ENCODE results near the gene AIRE. TPM values are rescaled to one million over a fixed set of nuclear protein-coding genes. Genes with fewer than 3 reads are reported as not detected.

AIRE gene
- total RNA-seq, 1 donor from 2014 or later, result not detected

DNA sequence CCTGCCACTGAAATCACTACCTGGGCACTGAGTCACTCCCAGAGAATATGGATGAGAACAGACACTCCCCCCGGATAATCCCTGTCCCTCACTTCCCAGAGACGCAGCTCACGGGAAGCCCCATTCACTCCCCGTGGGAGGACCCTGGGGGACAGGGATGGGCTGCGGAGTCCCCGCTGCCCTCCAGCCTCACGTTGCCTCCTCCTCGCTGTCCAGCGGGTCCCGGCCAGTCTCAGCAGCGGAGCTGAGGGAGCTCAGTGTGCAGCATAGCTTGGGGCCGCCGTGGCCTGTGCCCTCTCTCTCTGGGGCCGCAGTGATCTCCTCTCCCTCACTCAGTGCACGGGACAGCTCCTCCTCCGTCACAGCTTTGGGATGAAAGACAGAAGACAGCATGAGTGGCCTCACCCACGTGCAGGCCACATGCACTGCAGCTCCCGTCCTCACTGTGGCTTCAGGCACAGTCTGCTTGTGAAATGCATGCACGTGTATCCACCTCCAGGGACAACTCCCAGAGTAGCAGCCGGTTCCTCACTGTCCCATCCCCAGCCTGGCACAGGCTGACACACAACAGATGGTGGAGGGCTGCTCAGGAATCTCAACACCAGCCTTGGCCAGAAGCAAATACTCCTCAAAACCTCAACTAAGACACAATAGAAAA is 46.1 kb downstream of the AIRE start:
- Mint-ChIP-seq H3K36me3 (ENCODE audit: unreplicated experiment) (no peaks in the 10 kb centered on the region), H3K27me3 (ENCODE audit: unreplicated experiment) (no peaks in the 10 kb centered on the region), H3K27ac (ENCODE audit: unreplicated experiment) (no peak overlapping the region), H3K9me3 (ENCODE audit: unreplicated experiment) (no peaks in the 10 kb centered on the region), H3K4me3 (ENCODE audit: unreplicated experiment) (no peak overlapping the region), H3K4me1 (ENCODE audit: unreplicated experiment) (no peaks in the 10 kb centered on the region)
- TF ChIP-seq, protein P1, sequence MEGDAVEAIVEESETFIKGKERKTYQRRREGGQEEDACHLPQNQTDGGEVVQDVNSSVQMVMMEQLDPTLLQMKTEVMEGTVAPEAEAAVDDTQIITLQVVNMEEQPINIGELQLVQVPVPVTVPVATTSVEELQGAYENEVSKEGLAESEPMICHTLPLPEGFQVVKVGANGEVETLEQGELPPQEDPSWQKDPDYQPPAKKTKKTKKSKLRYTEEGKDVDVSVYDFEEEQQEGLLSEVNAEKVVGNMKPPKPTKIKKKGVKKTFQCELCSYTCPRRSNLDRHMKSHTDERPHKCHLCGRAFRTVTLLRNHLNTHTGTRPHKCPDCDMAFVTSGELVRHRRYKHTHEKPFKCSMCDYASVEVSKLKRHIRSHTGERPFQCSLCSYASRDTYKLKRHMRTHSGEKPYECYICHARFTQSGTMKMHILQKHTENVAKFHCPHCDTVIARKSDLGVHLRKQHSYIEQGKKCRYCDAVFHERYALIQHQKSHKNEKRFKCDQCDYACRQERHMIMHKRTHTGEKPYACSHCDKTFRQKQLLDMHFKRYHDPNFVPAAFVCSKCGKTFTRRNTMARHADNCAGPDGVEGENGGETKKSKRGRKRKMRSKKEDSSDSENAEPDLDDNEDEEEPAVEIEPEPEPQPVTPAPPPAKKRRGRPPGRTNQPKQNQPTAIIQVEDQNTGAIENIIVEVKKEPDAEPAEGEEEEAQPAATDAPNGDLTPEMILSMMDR (IDR thresholded peaks at IDR 0.05), result no peak
- no peak for DNase-seq (ENCODE audit: extremely low spot score, unreplicated experiment)

- H3K4me3 Mint-ChIP-seq (ENCODE audit: unreplicated experiment), result no peak overlapping the region
- TF ChIP-seq, protein P1 (IDR thresholded peaks at IDR 0.05), result no peak
- peaks cover under 1% of the 10 kb centered on the region for H3K4me1 Mint-ChIP-seq (ENCODE audit: unreplicated experiment)
- no peaks in the 10 kb centered on the region for H3K9me3 Mint-ChIP-seq (ENCODE audit: unreplicated experiment)
- DNase-seq (ENCODE audit: extremely low spot score, unreplicated experiment), result no peak
- H3K27ac Mint-ChIP-seq (ENCODE audit: unreplicated experiment), result no peak overlapping the region
- H3K36me3 Mint-ChIP-seq (ENCODE audit: unreplicated experiment), result no peaks in the 10 kb centered on the region
- H3K27me3 Mint-ChIP-seq (ENCODE audit: unreplicated experiment), result no peaks in the 10 kb centered on the region
Observed at GRCh38 chr21:44332383-44332782, 46.7 kb downstream of the AIRE start.

DNA sequence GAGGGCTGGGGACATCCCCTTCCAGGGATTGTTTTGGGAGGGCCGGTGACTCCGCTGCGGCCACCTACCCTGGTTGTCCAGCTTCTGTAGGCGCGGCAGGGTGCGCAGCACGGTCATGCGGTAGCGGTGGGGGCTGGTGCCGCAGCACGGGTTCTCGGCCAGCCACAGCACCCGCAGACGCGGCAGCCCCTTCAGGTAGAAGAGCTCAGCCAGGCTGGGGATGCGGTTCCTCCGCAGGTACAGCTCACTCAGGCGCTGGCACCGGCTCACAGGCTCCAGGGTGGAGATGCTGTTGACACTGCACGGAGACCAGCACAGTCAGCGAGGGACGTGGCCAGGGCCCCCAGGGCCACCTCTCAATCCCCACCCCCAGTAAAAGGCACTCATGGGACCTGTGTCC is 47.3 kb downstream of the AIRE start:
- Mint-ChIP-seq H3K4me3 (ENCODE audit: unreplicated experiment) (no peak overlapping the region), H3K36me3 (ENCODE audit: unreplicated experiment) (no peaks in the 10 kb centered on the region), H3K27ac (ENCODE audit: unreplicated experiment) (no peak overlapping the region), H3K27me3 (ENCODE audit: unreplicated experiment) (no peaks in the 10 kb centered on the region), H3K4me1 (ENCODE audit: unreplicated experiment) (peaks cover 7% of the 10 kb centered on the region), H3K9me3 (ENCODE audit: unreplicated experiment) (no peaks in the 10 kb centered on the region)
- DNase-seq (ENCODE audit: extremely low spot score, unreplicated experiment), result no peak
- TF ChIP-seq, protein P1 (IDR thresholded peaks at IDR 0.05), result no peak

GRCh38 chr21:44333509-44334328 is 48.0 kb downstream of the AIRE start:
- H3K27me3 Mint-ChIP-seq (ENCODE audit: unreplicated experiment), result no peaks in the 10 kb centered on the region
- TF ChIP-seq, protein P1 (IDR thresholded peaks at IDR 0.05), result no peak
- H3K36me3 Mint-ChIP-seq (ENCODE audit: unreplicated experiment), result no peaks in the 10 kb centered on the region
- no peak overlapping the region for H3K27ac Mint-ChIP-seq (ENCODE audit: unreplicated experiment)
- no peak for DNase-seq (ENCODE audit: extremely low spot score, unreplicated experiment)
- H3K4me3 Mint-ChIP-seq (ENCODE audit: unreplicated experiment), result no peak overlapping the region
- no peaks in the 10 kb centered on the region for H3K9me3 Mint-ChIP-seq (ENCODE audit: unreplicated experiment)
- peaks cover 11% of the 10 kb centered on the region for H3K4me1 Mint-ChIP-seq (ENCODE audit: unreplicated experiment)

- no peak overlapping the region for H3K27ac Mint-ChIP-seq (ENCODE audit: unreplicated experiment)
- H3K27me3 Mint-ChIP-seq (ENCODE audit: unreplicated experiment), result no peaks in the 10 kb centered on the region
- no peak overlapping the region for H3K4me3 Mint-ChIP-seq (ENCODE audit: unreplicated experiment)
- DNase-seq (ENCODE audit: extremely low spot score, unreplicated experiment), result no peak
- H3K36me3 Mint-ChIP-seq (ENCODE audit: unreplicated experiment), result no peaks in the 10 kb centered on the region
- TF ChIP-seq, protein P1 (IDR thresholded peaks at IDR 0.05), result no peak
- peaks cover 13% of the 10 kb centered on the region for H3K4me1 Mint-ChIP-seq (ENCODE audit: unreplicated experiment)
- no peaks in the 10 kb centered on the region for H3K9me3 Mint-ChIP-seq (ENCODE audit: unreplicated experiment)
Observed at GRCh38 chr21:44334329-44335030, 48.8 kb downstream of the AIRE start.
